Amygdala (tissue), 56 donors: ENCODE measurements around the gene TPM3.
"Not testable (repeated sequence)": the region's sequence is repeated elsewhere in the genome, so short reads cannot be mapped to it uniquely, and the experiment has no call there.

Source experiments
- DNase-seq, 56 donors: peaks; one replicate each; lab custom pipeline; 2025; lab: John Stamatoyannopoulos, UW

The TPM3 gene

GRCh38 chr1:154207262-154207661 lies 15.4 kb upstream of the TPM3 start:
- no peak for DNase-seq

- no peak for DNase-seq
Measured at GRCh38 chr1:154206196-154206595, 14.3 kb upstream of the TPM3 start, which contains the start of gene CFAP141. Gene CFAP141, minus strand, starts transcription at chr1:154206333. Its CDS starts 26 bp downstream, at chr1:154206307.

GRCh38 chr1:154205778-154206177 lies 13.9 kb upstream of the TPM3 start:
- not testable (repeated sequence) for DNase-seq

- DNase-seq: no peak
Measured at GRCh38 chr1:154199563-154199879, 7.6 kb upstream of the TPM3 start.

- DNase-seq: peak in 7 of 56 donors; percentile 6 to 54 (median 26)
Measured at GRCh38 chr1:154198756-154199562, 7.1 kb upstream of the TPM3 start.

GRCh38 chr1:154193821-154194220 lies 1.9 kb upstream of the TPM3 start:
- no peak for DNase-seq

GRCh38 chr1:154192476-154192875 lies 576 bp upstream of the TPM3 start:
- DNase-seq: no peak

- DNase-seq: no peak
Measured at GRCh38 chr1:154190550-154190949, 1.4 kb downstream of the TPM3 start.

GRCh38 chr1:154186852-154187501 lies 4.9 kb downstream of the TPM3 start:
- no peak for DNase-seq

- peak in 3 of 56 donors; percentile 5 to 30 (median 26) for DNase-seq
Measured at GRCh38 chr1:154186177-154186576, 5.7 kb downstream of the TPM3 start.

GRCh38 chr1:154183046-154183915 lies 8.6 kb downstream of the TPM3 start:
- peak; percentile 53 to 96 (median 90) for DNase-seq

- DNase-seq: peak in 43 of 56 donors; percentile 8 to 75 (median 42)
Measured at GRCh38 chr1:154182344-154183045, 9.4 kb downstream of the TPM3 start.

GRCh38 chr1:154181944-154182343 lies 10.0 kb downstream of the TPM3 start:
- peak in 1 of 56 donors; percentile 36 for DNase-seq

- no peak for DNase-seq
Measured at GRCh38 chr1:154179946-154180687, 11.8 kb downstream of the TPM3 start.

- DNase-seq: no peak
Measured at GRCh38 chr1:154178911-154179811, 12.7 kb downstream of the TPM3 start.

- DNase-seq: peak in 22 of 56 donors; percentile 3 to 65 (median 22)
Measured at GRCh38 chr1:154178013-154178412, 13.9 kb downstream of the TPM3 start.

GRCh38 chr1:154176337-154176736 lies 15.6 kb downstream of the TPM3 start:
- DNase-seq: peak in 3 of 56 donors; percentile 2 to 28 (median 4)

GRCh38 chr1:154174654-154175053 lies 17.2 kb downstream of the TPM3 start:
- DNase-seq: no peak
